ENCODE measurements around the gene IRF8.
"Not testable (repeated sequence)": the region's sequence is repeated elsewhere in the genome, so short reads cannot be mapped to it uniquely, and the experiment has no call there.

Gene IRF8

DNA sequence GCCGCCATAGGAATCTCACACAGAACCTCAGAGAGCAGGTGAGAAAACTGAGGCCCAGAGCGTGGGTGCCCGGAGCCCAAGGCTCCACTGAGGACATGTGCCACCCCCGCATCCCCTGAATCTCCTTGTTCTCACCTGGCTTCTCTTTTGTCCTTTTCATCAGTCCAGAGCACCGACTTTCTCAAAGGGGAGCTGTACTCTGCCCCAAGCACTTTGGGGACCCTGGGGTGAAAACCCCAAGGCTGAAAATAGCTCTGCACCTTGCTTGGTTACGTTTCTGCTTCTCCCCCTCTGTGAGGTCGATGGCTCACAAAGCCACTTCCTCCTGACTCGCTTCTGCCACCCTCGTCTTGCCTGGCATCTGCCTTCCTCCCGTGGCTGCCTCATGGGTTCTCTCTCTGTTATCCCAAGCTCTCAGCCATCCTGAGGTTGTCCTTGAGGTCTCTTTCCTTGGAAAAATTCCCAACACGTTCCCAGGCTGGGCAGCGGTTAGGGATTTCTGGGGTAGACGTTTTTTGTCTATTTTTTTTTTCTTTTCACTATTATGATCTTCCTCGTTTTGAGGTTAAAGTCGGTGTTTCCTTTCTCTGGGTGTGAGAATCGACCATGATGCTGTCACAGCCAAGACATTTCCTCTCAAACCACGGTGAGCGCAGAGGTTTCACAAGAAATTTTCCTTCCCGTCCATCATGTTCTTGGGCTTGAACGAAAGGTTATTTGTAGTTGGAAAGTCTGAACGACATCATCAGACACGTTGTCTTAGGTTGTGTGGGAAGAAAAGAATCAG lies 37.2 kb downstream of the IRF8 start:
- DNase-seq (ENCODE audit: low spot score) = no peak

DNA sequence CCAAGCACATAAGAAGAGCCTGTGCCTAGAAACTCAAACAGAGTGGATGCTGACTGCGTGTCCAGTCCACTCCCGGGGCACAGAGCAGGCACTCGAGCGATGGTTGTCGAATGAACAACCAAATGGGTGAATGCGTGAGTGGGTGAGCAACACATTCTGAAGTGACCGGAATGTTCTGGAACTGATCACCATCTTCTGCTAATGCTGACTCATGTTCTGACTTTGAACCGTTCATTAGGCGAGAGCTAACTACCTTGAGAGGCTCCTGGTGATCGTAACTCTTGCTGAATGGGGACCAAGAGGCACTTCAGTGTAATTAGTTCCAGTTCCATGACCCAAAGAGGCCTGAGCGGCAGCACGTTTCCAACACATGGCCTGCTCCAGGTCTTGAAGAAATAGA lies 37.9 kb downstream of the IRF8 start:
- DNase-seq (ENCODE audit: low spot score) = no peak

DNA sequence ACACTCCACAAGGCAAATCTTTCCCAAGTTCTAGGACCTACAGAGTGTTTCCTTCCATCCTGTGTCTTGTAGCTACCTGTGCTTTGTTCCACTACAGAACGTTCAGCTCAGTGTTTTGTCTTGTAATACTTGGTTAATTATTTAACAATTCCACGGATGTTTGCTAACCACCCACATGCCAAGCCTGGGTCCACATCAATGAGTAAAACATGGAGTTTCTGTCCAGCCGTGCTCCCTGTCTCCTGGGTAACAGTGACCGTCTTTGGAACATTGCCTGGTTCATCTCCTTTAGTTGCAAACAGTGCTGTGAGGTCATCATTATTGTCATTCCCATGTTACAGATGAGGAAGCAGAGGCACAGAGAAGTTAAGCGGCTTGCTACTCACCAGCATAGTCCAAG lies 41.3 kb downstream of the IRF8 start:
- no peak for DNase-seq (ENCODE audit: low spot score)

DNA sequence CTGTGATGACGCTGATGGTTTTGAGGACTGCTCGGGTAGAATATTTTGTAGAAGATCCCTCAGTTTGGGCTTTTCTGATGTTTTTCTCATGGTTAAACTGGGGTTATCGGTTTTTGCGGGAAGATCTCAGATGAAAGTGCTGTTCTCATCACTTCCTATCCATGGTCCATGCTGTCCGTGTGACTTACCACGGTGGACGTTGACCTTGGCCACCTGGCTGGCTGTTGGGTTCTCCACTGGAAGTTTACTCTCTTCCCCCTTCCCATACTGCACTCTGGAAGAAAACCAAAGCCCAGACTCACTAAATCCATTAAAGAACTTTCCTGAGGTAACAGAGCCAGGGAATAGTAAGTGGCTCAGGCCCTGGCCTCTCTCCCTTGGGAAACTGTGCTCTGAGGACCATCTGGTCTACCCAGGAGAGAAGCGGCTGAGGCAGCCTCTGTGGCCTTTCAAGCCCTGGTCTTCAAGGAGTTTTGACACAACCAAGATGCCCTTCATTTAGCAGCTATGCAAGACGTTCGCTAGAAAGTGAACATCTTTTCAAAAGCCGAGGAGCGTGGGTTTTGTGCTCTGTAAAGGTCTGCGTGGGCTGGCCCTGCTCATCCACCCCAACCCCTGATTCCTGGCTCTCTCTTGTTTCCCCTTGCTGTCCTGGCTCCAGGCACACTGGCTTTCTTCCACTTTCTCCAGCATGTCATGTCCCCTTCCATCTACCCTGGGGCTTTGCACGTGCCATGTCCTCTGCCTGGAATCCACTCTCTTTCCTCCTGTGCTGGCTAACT lies 43.1 kb downstream of the IRF8 start:
- no peak for DNase-seq (ENCODE audit: low spot score)

DNA sequence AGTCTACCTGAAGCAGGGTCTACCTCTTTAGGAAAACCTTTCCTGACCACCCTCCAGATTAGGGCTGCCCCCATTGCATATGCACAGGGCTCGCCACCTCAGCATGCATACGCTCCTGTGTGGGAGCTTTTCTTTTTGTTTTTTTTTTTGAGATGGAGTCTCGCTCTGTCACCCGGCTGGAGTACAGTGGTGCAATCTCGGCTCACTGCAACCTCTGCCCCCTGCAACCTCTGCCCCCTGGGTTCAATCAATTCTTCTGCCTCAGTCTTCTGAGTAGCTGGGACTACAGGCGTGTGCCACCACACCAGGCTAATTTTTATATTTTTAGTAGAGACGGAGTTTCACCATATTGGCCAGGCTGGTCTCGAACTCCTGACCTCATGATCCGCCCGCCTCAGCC lies 43.7 kb downstream of the IRF8 start:
- not testable (repeated sequence) for DNase-seq (ENCODE audit: low spot score)

DNA sequence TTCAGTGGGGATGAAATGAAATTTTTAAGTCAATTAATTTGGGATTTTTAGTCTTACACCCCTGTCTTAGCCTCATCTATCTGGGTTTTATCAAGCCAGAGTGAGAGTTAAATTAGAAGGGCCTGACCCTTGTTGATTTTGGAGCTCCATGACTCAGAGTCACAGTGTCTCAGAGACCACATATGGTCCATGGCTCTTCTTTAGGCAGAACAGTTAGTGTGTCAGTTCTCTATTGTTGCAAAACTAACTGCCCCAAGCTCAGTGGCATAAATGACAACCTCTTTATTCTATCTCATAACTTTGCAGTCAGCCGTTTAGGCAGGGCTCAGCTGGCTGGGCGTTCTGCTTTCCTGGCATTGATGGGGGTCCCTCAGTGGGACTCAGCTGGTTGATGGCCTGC lies 44.7 kb downstream of the IRF8 start:
- DNase-seq (ENCODE audit: low spot score) = no peak

DNA sequence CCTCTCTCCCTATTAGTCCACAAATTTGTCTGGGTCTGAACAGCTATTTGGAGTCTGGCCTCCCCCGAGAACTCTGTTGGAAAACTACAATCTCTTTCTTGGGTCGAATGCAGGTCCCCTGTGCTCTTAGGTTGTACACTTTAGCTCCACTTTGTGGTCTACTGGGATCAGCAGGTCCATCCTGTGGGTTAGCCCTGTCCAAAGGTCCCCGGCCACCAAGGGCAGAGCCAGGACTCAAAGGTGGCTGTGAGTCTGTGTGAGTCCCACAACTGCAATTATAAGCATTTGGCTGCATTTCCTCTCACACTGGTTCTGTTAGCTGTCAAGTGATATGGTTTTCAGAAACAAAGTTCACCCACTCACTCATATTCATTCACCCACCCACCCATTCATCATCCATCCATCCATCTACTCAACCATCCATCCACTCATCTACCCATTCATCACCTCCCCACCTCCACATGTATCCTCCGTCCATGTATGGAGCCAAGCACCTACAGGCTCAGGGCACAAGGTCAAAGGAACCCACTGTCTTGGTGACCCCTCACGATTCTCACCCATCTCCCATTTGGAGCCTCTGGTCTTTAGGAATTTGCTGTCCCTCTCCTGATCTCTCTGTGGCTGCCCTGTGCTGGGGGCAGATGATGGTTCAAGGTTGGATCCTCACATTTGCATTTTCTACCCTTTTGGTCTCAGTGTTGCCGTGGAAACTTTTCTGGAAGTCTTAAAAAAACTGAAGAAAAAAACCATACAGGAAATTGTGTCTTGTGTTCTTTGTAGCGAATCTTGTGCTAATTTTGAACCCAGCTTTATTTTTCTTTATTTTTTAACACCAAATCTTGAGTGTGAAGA lies 45.8 kb downstream of the IRF8 start:
- no peak for DNase-seq (ENCODE audit: low spot score)

DNA sequence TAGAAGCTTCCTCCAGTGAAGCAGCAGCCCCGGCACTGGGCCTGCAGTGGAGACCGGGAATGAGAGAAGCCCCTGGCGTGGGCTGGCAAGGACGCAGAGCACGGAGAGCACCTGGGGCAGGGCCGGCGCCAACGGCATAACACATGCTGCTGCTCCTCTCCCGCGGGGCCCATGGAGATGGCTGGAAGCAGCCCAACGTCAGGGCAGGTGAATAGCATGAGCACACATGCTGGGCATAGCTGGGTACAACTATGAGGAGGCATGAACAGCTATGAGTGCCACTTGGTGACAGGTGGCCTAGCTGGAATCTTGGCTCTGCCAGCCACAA lies 46.4 kb downstream of the IRF8 start:
- no peak for DNase-seq (ENCODE audit: low spot score)

DNA sequence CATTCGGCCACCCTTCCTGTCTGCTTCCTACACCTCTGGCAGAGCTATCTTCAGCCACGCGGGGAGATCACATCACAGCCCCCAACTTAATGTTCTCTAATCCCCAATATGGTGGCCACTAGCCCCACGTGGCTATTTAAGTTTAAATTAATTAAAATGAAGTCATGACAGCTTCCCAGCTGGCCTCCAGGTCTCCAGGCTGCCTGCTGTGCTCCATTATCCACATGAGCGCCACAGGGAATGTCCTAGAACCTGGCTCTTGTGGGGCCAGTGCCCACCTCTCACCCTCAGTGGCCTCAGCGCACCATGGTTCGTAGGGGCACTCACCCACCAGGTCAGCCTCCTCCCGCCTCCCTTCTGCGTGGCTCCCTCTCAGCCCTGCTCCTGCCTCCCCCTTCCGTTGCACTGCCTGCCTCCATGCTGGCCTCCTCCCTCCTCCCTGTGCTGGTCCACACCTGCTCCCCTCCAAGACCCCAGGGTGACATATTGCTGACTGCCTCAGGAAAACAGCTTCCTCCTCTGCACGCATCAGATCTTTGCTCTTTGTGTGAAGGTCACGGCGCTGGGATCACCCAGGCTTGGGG lies 47.7 kb downstream of the IRF8 start:
- no peak for DNase-seq (ENCODE audit: low spot score)

DNA sequence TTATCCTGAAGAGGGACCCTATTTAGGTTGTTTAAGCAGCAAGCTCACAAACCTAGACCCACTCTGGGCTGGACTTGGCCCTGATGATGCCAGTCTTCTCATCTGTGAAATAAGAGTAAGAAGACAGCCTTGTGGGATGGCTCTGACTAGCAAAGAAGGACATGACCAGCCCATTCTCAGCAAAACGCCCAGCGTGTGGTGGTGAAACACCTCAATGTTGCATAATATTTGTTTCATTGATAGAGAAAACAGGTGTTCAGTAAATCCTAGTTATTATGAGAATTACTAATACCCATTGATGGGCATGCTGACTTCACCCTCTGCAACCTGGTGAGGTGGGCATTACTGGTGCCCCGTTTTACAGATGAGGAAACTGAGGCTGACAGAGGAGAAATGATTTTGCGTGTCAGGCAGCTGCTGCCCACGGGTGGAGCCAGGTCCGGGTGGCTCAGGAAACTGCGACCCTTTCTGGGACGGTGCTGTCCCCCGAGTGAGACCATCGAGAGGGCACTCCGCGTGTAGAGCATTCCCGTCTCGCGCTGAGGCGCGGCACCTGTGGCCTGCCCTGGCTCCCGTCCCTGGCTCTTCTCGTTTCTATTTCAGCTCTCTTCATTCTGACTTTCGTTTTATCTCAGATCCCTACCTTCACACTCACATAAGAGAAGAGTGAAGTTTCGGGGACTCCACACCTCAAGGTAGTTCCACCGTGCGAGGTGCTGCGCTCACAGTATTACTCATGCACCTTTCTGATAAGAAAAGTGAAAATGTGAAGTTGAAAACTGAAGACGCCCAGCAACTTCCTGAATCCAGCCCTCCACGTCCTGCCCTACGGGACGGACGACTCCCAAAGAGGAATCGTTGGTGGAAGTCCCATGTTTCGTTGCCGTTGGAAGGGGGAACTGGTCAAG lies 48.5 kb downstream of the IRF8 start:
- DNase-seq (ENCODE audit: low spot score) = no peak

DNA sequence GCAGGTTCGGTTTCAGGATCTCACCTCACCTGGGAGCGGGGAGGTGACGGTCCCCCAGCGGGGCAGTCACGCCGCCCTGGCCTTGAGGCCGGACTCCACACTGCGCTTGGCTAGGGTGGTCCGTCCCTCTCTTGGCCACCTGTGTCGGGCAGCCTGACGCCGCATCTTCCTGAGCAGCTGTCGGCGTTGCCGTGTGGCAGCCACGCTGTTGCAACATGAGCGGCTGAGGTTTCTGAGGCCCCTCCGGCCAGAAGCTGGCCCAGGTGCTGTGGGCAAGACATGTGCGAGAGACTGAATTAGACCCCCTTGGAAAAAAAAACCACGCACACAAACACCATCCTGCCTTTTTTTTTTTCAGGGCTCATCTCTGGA lies 49.2 kb downstream of the IRF8 start:
- no peak for DNase-seq (ENCODE audit: low spot score)

DNA sequence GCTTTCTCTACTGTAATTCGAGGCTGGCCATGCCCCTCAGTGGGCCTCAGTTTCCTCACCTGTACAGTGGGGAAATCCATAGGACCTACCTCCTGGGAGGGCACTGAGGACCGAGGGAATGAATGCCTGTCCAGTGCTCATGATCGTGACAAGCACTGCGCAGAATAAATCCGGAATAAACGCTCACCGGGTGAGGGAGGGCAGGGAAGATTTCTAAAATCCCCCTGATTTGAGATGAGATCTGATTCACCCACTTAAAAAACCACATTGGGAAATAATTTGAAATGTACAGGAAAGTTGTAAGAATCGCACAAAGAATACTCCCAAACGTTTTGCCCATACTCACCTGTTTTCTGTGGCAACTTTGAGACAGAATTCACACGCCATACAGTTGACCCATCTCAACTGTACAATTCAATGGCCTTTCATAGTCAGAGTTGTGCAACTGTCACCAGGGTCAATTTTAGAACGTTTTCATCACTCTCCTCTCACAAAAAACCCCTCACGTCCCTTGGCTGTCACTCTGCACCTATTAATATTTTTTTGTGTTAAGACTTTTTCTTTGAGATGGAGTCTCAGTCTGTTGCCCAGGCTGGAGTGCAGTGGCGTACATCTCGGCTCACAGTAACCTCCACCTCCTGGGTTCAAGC lies 49.8 kb downstream of the IRF8 start:
- no peak for DNase-seq (ENCODE audit: low spot score)

DNA sequence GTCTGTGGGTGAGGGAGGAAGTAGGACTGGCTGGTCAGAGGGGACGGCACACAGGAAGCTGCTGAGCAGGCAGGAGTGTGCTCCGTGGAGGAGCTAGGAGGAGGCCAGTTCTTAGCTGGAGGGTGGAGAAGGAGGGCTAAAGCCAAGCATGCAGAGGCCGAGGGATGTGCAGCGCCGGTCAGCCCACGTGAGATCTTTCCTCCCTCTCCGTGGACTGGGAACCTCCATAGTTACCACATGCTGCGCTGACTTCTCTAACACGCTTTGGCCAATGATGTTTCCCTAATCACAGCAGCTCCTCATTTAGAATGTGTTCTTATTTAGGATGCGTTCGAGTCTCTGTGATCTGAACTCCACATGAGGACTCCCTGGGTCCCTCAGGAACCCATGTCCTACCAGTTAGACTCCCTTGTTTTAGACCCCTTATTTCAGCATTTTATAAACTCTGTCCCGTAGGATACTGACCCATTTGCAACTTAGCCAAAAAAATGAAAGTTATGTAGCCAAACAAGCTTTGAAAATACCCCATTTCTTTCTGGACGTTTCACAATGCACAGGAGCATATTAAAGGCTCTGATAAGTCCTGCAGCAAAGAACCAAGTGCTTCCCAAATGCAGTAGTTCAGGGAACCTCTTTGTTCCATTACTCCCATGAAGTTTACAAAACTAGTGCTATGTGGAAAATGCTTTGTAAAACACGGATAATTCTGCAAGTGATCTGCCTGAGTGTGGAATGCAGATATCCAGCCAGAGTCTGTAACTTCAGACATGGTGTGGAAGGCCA lies 51.4 kb downstream of the IRF8 start:
- DNase-seq (ENCODE audit: low spot score) = no peak

DNA sequence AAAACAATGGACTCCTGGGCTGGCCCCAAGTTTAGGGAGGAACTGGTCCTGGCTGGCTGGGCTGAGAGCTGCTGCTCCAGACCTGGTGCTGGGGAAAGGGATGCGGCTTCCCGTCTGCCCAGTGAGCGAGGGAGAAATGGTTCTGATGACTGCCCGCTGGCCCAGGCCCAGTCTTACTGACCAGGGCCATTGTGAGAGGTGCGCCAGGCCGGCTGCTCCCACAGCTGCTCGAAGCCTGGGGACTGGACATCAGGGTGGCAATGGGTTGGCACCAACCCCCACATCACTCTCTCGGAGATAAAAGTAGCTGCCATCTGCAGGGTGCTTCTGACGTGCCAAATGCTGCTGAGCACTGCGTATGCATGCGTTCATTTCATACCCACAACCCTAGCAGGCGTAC lies 53.2 kb downstream of the IRF8 start:
- DNase-seq (ENCODE audit: low spot score) = no peak

DNA sequence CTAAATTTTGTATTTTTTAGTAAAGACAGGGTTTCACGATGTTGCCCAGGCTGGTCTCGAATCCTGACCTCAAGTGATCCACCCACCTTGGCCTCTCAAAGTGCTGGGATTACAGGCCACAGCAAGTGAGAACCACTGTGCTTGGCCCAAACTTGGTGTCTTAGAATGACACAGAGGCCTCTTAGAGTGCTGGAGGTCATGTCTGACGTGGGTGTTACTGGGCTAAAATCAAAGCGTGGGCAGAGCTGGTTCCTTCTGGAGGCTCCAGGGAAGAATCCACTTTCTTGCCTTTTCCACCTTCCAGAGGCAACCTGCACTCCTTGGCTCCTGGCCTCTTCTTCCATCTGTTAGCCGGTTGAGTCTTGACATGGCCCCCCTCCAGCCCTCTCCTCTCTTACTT lies 53.8 kb downstream of the IRF8 start:
- no peak for DNase-seq (ENCODE audit: low spot score)

DNA sequence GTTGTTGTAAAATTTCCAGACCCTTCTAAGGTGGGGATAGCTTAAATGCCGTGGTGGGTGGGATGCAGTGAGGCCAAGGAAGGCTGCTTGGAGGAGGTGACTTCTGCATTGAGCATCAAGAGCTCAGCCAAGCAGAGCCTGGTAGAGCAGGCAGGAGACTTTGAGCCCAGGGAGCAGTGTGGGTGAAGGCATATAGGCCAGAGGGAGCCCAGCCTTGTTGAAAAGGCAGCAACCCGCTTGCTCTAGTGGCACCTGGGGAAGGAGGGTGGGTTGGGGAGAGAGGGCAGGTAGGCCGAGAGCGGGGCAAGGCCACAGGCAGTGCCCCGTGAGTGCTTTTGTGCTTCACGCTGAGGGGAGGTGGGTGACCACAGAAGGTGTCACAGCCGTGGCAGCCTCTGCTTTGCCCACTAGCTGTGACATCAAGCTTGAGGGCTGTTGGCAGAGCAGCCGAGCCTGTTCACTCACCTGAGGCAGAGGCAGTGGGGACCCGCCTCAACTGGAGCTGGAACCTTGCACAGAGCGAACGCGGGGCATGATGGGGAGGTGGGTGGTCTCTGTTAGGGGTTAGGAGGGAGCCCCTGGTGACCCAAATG lies 56.1 kb downstream of the IRF8 start:
- no peak for DNase-seq (ENCODE audit: low spot score)

DNA sequence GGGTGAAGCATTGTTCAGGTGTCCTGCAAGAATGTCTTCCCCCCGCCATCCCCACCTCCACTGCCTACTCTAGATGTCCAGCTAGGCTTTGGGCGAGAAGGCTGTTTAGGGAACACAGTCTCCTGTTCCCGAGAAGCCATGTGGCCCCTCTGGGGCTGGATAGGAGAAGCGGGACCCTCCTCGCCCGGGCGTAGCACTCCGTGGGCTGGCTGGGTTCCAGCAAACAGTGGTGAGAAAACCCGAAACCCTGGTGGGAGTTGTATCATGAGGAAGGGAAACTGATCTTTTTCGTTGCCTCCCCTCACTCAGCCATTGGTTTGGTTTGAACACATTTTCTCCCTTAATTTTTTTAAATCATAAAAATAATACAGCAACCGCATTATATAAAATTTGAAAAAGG lies 56.6 kb downstream of the IRF8 start:
- no peak for DNase-seq (ENCODE audit: low spot score)

DNA sequence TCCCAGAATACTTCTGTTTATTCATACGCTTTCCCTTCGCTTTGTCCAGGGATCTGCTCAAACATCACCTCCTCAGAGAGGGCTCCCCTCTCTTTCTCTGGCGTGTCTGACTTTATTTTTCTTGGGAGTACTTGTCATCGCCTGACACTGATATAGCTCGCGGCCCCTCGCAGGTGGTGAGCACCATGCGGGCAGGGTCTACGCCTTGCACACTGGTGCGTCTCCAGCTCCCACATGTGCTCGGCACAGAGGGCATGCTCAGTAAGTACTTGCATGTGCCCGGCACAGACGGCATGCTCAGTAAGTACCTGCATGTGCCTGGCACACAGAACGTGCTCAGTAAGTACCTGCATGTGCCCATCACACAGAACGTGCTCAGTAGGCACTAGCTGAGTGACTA lies 57.5 kb downstream of the IRF8 start:
- no peak for DNase-seq (ENCODE audit: low spot score)

DNA sequence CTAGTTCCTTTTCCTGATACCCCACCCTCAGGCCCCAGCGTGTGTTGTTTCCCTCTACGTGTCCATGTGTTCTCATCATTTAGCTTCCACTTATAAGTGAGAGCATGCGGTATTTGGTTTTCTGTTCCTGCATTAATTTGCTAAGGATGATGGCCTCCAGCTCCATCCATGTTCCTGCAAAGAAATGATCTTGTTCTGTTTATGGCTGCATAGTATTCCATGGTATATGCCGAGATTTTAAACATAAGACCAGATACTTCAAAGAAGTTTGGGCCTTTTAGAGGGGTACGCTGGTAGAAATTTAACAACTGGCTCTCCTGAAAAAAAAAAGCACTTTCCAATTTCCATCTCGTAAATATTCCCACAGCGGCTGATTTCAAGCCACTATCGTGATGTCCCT lies 59.8 kb downstream of the IRF8 start:
- DNase-seq (ENCODE audit: low spot score) = no peak

DNA sequence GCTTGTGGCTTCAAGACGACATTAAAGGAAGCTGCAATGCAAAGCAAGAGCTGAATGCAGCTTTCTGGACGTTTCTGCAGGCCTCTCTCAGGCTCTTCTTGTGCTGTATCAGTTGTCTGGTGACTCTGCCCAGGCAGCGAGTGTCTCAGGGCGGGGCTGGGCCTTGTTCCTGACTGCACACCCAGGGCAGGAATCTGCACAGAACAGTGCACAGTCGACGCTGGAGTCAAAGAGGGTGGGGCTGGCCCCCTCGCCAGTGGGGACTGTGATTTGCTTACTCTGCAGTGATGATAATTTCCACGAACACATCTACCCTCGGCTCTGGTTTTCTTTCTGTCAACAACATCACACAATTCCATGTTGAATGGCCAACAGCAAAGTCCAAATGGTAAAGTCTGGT lies 60.7 kb downstream of the IRF8 start:
- DNase-seq (ENCODE audit: low spot score) = no peak

Data from ecto neural progenitor cell (in vitro differentiated cells).